Neural cell (in vitro differentiated cells): Measurements from ENCODE around the gene METTL24.

ENCODE experiments used
- EP300 ChIP-seq: fragments of 450-650 bp; conservative IDR thresholded peaks from 2 replicates; pipeline ENCODE4 v1.6.1; 2014; ENCODE audit warnings: antibody characterized with exemption, mild to moderate bottlenecking, moderate library complexity; ENCODE audit not compliant: poor library complexity, severe bottlenecking
- EZH2 ChIP-seq: fragments of 200-600, 300-800 bp; shearing (Covaris generic), sonication (generic); IDR thresholded peaks from 2 replicates; pipeline ENCODE4 v1.6.1; 2014; ENCODE audit warnings: antibody characterized with exemption, low read length, borderline replicate concordance, mild to moderate bottlenecking; ENCODE audit not compliant: insufficient read depth, poor library complexity, severe bottlenecking
- POLR2AphosphoS5 ChIP-seq: IDR thresholded peaks from 2 replicates; pipeline ENCODE4 v1.6.1; 2012
- TF ChIP-seq, protein P1 (sequence below): fragments of 450-650 bp; IDR thresholded peaks from 2 replicates; pipeline ENCODE4 v1.5.1; 2014; ENCODE audit warnings: antibody characterized with exemption, mild to moderate bottlenecking, moderate library complexity; ENCODE audit not compliant: poor library complexity, severe bottlenecking
- TF ChIP-seq, protein P2 (sequence below): IDR thresholded peaks from 2 replicates; pipeline ENCODE4 v1.6.1; 2012; ENCODE audit warnings: borderline replicate concordance

DNA sequence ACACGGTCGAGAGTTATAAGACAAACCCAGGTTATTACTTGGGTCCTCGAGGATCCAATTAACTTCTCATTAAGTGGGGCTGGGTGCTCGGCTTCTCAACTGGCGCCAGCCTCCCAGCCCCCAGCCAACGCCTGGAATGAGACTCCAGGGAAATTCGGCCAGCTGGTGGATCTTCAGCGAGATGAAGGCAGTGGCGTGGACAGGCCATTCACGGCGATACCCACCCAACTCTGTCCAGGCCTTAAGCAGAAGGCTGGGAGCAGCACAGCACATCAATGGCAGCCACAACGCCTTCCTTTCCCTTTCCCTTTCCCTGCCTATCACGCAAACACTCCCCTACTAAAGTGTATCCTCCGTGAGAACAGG is 868 bp downstream of the METTL24 start:
- TF ChIP-seq, protein P1, sequence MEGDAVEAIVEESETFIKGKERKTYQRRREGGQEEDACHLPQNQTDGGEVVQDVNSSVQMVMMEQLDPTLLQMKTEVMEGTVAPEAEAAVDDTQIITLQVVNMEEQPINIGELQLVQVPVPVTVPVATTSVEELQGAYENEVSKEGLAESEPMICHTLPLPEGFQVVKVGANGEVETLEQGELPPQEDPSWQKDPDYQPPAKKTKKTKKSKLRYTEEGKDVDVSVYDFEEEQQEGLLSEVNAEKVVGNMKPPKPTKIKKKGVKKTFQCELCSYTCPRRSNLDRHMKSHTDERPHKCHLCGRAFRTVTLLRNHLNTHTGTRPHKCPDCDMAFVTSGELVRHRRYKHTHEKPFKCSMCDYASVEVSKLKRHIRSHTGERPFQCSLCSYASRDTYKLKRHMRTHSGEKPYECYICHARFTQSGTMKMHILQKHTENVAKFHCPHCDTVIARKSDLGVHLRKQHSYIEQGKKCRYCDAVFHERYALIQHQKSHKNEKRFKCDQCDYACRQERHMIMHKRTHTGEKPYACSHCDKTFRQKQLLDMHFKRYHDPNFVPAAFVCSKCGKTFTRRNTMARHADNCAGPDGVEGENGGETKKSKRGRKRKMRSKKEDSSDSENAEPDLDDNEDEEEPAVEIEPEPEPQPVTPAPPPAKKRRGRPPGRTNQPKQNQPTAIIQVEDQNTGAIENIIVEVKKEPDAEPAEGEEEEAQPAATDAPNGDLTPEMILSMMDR = no peak
- no peak for TF ChIP-seq EP300
- no peak for TF ChIP-seq EZH2
- TF ChIP-seq, protein P2, sequence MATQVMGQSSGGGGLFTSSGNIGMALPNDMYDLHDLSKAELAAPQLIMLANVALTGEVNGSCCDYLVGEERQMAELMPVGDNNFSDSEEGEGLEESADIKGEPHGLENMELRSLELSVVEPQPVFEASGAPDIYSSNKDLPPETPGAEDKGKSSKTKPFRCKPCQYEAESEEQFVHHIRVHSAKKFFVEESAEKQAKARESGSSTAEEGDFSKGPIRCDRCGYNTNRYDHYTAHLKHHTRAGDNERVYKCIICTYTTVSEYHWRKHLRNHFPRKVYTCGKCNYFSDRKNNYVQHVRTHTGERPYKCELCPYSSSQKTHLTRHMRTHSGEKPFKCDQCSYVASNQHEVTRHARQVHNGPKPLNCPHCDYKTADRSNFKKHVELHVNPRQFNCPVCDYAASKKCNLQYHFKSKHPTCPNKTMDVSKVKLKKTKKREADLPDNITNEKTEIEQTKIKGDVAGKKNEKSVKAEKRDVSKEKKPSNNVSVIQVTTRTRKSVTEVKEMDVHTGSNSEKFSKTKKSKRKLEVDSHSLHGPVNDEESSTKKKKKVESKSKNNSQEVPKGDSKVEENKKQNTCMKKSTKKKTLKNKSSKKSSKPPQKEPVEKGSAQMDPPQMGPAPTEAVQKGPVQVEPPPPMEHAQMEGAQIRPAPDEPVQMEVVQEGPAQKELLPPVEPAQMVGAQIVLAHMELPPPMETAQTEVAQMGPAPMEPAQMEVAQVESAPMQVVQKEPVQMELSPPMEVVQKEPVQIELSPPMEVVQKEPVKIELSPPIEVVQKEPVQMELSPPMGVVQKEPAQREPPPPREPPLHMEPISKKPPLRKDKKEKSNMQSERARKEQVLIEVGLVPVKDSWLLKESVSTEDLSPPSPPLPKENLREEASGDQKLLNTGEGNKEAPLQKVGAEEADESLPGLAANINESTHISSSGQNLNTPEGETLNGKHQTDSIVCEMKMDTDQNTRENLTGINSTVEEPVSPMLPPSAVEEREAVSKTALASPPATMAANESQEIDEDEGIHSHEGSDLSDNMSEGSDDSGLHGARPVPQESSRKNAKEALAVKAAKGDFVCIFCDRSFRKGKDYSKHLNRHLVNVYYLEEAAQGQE = no peak
- no peak for TF ChIP-seq POLR2AphosphoS5
